Astrocyte of the cerebellum (primary cell): ENCODE results near the gene MATN3.

Experiments used
- DNase-seq: peaks from one replicate; pipeline ENCODE4 v3.0.0-alpha.2; 2011; ENCODE audit warnings: low read depth
- H3K4me3 ChIP-seq: 2 replicates; pipeline ENCODE4 v1.5.1; 2011; ENCODE audit warnings: mild to moderate bottlenecking, low read depth, low read length, moderate library complexity
- in situ Hi-C: cut with HindIII; loops from 2 replicates; pipeline ENCODE4 v1.10.0; 2017; ENCODE audit warnings: low sequenced_read_pairs
- TF ChIP-seq, protein P1 (sequence below): IDR thresholded peaks from 2 replicates; pipeline ENCODE4 v1.5.1; 2012; ENCODE audit warnings: low read length, low read depth, moderate library complexity, mild to moderate bottlenecking; ENCODE audit errors: missing control alignments

MATN3 gene

DNA sequence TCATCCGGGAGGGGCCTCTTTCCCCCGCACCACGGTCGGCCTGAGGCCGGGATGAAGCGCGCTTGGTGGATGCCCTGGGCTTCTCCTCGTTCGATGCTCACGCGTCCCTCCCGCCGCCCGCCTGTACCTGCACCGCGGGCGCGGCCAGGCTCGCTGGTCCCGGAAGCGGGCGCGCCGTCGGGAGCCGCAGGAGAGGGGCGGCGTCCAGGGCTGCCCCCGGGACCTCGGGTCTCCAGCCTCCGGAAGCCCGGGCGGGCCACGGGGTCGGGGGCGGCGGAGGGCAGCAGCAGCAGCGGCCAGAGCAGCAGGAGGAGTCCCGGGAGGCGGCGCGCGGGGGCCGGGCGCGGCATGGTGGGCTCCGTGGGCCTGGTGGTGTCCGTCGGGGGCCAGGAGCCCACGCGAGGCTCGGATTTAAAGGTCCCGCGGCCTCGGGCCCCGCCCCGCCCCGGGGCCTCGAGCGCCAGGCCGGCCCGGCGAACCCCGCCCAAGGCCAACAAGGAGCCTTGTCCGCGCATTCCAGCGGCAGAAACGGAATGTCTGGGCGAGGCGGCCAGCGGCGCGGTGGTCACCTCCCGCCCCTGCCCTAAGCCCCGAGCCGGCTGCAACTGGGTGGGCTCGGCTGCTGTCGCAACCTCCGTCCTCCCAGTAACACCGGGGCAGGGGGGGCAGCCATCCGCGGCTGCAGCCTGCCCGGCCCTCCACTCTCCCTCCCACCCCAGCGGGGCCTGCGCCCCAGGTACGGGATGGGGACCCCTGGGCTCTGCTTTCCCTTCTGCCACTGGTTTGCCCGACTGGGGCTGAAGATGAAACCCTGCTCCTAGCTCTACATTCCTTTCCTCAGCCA lies at the start of gene MATN3:
Gene MATN3 (minus strand): TSS at position 387 of the 844 bp plus-strand sequence. CDS start 37 bp downstream, at position 350.
- H3K4me3 ChIP-seq: peak within 1 kb of the TSS; percentile 44
- in situ Hi-C loops: no loop called here
- DNase-seq: peak; percentile 16
- TF ChIP-seq, protein P1, sequence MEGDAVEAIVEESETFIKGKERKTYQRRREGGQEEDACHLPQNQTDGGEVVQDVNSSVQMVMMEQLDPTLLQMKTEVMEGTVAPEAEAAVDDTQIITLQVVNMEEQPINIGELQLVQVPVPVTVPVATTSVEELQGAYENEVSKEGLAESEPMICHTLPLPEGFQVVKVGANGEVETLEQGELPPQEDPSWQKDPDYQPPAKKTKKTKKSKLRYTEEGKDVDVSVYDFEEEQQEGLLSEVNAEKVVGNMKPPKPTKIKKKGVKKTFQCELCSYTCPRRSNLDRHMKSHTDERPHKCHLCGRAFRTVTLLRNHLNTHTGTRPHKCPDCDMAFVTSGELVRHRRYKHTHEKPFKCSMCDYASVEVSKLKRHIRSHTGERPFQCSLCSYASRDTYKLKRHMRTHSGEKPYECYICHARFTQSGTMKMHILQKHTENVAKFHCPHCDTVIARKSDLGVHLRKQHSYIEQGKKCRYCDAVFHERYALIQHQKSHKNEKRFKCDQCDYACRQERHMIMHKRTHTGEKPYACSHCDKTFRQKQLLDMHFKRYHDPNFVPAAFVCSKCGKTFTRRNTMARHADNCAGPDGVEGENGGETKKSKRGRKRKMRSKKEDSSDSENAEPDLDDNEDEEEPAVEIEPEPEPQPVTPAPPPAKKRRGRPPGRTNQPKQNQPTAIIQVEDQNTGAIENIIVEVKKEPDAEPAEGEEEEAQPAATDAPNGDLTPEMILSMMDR: no peak

GRCh38 chr2:20061940-20062339 lies 49.5 kb upstream of the MATN3 start:
- H3K4me3 ChIP-seq: no peak overlapping the region
- TF ChIP-seq, protein P1: no peak
- in situ Hi-C loops: no loop called here
- DNase-seq: no peak

DNA sequence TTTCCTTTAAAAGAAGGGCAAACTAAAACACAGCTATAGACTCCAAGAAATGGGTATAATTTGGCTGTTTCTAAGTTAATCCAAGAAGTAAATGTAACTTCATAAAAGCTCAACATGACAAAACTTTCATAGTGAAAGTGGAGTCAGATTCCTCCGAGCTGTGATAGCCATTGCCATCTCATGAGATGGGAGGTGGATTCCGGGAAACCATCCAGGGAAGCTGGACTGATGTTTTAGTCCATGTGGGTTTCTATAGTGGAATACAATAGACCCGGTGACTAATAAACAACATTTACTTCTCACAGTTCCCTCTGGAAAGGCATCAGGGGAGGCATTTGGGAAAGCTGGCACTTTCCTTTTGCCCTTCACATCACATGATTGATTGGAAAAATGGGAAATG lies 49.0 kb upstream of the MATN3 start:
- peak; percentile 60 for DNase-seq
- no peak overlapping the region for H3K4me3 ChIP-seq
- TF ChIP-seq, protein P1: no peak
- in situ Hi-C loops: no loop called here

GRCh38 chr2:20060106-20060505 lies 47.6 kb upstream of the MATN3 start:
- no peak for DNase-seq
- H3K4me3 ChIP-seq: no peak overlapping the region
- in situ Hi-C loops: no loop called here
- TF ChIP-seq, protein P1: no peak

DNA sequence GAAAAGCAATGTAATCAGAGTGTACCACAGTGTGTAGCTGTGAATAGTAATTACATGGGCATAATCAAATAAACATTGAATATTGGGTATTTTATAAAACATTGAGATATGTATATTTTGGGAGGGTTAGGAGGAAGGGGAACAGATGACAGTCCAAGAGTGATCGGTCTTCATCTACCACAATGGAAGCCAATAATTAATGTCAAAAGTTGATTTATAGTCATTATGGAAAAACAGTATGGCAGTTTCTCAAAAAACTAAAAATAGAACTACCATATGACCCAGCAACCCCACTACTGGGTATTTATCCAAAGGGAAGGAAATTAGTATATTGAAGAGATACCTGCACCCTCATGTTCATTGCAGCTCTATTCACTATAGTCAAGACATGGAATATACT lies 44.8 kb upstream of the MATN3 start:
- TF ChIP-seq, protein P1: no peak
- in situ Hi-C loops: no loop called here
- H3K4me3 ChIP-seq: no peak overlapping the region
- no peak for DNase-seq

DNA sequence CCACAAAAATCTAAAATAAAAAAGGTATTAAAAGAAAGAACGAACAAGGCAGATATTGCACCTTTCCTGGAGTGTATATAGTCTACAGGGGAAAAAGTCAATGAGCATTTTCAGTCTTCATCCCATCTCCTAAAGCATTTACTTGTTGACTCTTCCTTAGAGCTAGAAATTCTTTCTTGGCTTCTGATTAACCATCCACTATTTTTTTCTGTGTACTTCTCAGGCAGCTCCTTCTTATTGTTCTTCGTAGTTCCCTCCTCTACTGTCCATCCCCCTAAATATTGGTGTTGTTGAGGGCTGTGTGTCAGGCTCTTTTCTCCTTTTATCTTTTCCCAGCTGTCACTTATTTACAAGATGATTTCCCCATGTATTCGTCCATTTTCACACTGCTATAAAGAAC lies 42.5 kb upstream of the MATN3 start:
- no peak overlapping the region for H3K4me3 ChIP-seq
- in situ Hi-C loops: no loop called here
- no peak for DNase-seq
- TF ChIP-seq, protein P1: no peak
